NOMO-1 treated with dmso at 0.1 percent for 144 hours (cell line): Measurements from ENCODE around the gene IDH3G.

Experiments used
- DNase-seq: peaks from one replicate; lab custom pipeline; 2025; ENCODE audit not compliant: unreplicated experiment; lab: John Stamatoyannopoulos, UW

Gene IDH3G

DNA sequence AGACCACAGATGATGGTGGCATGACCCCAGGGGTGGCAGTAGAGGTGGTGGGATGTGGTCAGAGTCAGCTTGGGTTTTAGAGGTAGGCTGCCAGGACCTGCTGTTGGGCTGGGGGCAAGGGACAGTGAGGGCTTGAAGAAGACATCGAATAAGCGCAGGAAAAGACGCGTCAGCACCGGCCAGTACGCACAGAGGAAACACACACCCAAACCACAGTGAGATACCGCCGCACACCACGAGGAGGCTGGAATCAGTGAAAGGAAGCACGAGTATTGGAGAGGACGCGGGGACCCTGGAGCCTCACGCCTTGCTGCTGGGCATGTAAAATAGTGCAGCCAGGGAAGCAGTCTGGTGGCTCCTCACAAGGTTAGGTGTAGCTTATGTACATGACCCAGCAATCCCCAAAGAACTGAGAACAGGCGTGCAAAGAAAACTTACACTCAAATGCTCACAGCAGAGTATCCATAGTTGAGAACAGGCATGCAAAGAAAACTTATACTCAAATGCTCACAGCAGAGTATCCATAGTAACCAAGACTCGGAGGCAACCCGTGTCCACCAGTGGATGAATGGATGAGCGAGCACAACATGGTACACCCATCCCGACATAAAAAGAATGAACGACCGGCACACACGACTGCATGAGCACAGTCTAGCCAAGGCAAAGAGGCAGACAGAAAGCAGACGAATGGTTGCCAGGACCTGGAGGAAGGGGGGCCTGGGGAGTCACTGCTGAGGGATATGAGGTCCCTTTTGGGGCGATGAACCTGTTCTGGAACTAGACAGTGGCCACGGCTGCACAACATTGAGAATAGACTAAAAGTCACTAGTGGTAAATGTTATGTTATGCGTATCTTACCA lies 22.9 kb upstream of the IDH3G start:
- no peak for DNase-seq

DNA sequence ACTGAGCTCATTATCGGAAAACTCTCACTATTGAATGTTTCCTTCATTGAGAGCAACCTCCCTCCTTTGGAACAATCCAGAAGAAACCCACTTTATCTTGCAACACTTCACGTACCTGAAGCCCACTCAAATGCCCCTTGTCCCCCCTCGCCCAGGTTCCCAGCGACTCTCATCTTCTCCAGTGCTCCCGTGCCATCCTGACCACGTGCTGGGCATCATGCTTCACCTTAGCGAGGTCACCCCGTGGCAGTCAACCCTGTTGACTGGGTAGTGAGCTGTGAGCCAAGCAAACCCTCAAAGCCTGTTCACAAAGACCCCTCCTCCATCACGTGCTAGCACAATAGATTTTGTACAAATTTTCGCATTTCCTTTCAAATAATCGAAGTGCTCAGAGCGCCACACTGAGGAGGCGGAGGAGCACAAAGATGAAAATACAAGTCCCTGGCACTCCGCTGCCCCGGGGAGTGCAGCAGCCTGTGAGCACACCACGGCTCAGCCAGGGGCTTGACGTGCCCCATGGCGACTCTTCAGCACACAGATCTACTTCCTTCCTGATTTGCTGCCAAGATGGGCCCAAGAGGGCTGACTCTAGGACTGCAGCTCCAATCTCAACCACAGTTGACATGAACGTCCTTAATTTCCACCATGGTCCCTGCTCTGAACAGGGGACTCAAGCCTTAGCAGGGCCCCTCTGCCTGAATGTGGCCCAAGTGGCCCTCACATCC lies 20.6 kb upstream of the IDH3G start:
- no peak for DNase-seq

- DNase-seq, result no peak
Observed at GRCh38 chrX:153813161-153813560, 19.0 kb upstream of the IDH3G start.

DNA sequence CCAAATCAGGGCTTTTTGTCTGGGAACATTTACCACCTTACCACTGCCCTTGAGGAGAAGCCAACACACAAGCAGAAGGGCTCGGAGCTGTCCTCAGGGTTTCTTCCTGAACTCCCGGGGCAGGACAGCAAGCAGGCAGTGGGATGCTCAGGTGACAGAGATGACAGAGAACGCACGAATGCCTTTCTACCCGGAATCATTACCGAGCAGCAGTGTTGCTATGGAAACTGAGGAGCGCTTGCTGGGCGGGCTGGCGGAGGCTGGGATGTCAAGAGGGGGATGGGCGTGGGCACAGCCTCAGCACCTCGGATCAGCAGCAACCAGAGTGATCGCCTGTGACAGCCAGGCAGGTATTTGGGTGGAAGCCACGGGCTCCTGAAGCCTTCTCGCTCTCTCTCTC lies 18.0 kb upstream of the IDH3G start:
- no peak for DNase-seq

DNA sequence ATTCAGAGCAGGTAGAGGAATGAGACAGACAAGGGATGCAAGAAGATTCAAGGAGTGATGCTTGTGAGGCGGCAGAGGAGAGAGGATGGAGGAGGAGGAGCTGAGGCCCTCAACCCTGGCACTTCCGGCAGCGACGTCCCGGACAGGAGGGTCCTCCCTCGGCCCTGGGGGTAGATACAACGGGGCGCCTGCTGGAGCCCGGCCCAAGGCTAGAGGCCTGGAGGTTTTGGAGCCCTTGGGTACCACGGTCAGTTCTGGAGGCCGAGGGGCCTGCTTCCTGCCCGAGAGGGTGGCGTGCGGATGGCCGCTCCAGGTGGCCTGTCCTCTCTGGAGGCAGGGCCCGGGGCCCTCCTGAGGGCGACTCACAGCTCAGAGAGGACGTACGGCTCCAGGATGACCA lies 13.8 kb upstream of the IDH3G start:
- DNase-seq, result no peak

- DNase-seq, result no peak
Observed at GRCh38 chrX:153806999-153807575, 12.9 kb upstream of the IDH3G start.

GRCh38 chrX:153805436-153805835 lies 11.3 kb upstream of the IDH3G start:
- DNase-seq, result no peak

- no peak for DNase-seq
Observed at GRCh38 chrX:153804621-153805020, 10.4 kb upstream of the IDH3G start.

- no peak for DNase-seq
Observed at GRCh38 chrX:153804100-153804595, 10.0 kb upstream of the IDH3G start.

GRCh38 chrX:153803211-153804099 lies 9.3 kb upstream of the IDH3G start:
- no peak for DNase-seq

DNA sequence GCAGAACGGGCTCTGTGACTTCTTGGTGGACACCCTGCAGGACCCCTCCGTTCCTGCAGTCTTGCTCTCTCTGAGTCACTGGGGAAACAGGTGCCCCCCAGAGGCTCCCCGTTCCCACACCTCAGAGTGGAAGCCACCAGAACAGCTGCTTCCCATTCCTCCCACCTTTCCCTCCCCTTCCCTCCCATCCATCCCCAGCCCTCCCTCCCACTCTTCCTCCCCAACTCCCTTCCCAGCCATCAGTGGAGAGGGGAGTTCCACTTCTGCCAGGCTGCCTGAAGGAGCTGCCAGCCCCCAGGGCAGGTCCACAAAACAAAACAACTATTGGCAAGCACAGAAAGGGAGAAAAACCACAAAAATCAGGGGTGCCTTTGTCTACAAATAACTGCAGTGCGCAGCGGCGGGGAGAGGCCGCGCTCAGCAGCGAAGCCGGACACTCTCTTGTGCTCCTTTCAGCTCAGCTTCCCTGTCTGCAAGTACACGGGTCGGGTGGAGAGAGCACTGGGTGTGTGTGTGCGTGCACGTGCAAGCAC lies 8.4 kb upstream of the IDH3G start:
- no peak for DNase-seq

GRCh38 chrX:153801669-153802068 lies 7.5 kb upstream of the IDH3G start:
- no peak for DNase-seq

- DNase-seq, result no peak
Observed at GRCh38 chrX:153800746-153801145, 6.6 kb upstream of the IDH3G start.

DNA sequence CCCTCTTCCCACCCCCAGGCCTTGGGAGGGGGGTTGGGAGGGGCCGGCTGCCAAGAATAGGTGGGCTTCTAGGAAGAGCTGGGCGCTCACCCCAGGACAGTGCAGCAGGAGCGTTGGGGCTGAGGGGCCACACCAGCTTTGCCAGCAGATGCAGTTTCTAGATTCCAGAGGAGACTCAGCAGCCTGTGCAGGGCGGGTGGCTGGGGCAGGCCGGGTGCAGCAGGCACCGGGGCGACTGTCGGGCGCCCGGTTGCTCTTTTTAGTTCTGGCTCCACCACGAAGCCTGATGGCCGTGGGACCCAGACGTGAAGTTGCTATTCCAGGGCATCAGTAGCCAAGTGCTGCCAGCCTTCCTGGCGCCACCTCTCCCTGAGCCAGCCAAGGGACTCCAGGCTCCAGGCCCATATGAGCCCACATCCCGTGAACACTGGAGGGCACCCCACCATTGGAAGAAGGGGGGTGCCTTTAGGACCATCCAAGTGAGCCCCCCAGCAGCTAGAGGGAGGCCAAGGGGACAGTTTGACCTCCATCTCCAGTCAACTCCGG lies 6.1 kb upstream of the IDH3G start:
- no peak for DNase-seq

DNA sequence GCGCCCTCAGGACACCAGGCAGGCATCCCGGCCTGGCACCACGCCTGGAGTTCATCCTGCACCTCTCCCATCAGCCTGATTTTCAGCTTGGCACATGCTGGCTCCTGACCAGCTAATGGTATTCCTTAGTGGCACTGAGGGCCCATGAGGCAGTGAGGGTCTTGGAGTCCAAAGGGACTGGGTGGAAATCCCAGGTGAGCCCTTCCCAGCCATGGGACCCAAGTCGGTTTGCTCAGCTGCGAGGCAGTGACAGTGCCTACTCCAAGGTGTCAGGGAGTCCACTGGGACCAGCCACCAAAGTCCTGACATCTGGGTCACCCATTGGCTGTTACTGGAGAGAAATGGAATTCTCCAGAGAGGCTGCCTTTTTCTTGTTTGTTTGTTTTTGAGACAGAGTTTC lies 5.2 kb upstream of the IDH3G start:
- no peak for DNase-seq

- DNase-seq, result no peak
Observed at GRCh38 chrX:153797415-153798015, 3.3 kb upstream of the IDH3G start.

DNA sequence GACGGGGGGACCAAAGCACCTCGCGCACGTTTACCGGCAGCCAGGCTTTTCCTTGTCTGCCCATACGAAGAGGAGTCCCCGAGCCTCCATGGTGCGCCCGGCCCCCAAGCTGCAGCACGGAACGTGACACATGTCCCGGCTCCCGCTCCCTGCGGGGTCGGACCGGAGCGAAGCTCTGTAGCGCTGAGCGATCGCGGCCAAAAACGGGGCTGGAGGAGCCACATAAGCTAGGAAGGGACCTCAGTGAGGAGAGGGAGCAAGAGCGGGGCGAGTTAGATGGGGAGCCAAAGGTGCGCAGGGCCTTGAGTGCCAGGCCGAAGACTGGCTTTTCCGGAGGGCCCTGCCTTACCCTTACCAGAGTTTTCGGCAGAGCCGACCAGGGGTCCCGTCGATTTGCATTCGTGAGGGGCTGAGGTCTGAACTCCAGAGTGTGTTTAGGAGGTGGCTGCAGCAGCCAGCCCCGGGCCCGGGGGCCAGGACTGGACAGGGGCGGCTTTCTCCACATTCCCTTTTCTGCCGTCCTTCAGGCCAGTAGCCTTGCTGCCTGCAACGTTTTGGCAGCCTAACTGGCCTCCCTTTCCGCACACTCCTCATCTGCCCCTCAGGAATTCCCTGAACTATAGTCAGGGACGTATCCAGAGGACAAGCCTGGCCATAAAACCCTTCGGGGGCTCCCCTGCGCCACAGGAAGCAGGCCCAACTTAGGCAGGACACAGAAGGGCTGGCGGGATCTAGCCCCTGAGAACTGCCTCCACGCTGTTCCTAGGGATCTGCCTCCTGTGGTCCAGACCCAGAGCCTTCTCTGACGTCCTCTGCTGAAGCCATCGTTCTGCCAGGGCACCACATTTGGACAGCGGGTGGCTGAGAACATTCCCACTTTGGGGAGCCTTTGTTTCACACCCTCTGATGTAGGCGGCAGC lies 982 bp upstream of the IDH3G start:
- DNase-seq, result no peak

DNA sequence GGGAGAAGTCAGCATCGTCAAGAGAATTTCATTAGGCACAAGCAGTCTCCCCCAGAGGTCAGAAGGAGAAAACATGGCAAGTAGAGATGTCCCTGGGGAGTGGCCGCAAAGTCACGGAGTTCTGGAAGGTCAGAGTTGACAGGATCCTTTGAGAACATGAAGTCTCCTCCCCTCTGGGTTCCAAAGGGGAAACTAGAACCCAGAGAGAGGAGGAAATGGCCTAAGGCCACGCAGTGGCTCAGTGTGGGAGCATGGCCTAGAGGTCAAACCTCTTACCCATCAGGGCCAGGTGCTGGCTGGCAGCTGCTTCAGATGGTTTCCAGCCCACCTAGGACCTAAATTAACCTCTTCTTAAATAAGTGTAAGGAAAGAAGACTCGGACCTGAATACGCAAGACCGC lies 884 bp downstream of the IDH3G start:
- DNase-seq, result no peak

- DNase-seq, result no peak
Observed at GRCh38 chrX:153792368-153792767, 1.8 kb downstream of the IDH3G start.
